Bone marrow (tissue), 2 donors: ENCODE data around the gene ACP6.
"Not testable (repeated sequence)": the region's sequence is repeated elsewhere in the genome, so short reads cannot be mapped to it uniquely, and the experiment has no call there.

Source experiments
- DNase-seq, 2 donors: peaks; one replicate each; lab custom pipeline; 2025; lab: John Stamatoyannopoulos, UW

Gene ACP6

DNA sequence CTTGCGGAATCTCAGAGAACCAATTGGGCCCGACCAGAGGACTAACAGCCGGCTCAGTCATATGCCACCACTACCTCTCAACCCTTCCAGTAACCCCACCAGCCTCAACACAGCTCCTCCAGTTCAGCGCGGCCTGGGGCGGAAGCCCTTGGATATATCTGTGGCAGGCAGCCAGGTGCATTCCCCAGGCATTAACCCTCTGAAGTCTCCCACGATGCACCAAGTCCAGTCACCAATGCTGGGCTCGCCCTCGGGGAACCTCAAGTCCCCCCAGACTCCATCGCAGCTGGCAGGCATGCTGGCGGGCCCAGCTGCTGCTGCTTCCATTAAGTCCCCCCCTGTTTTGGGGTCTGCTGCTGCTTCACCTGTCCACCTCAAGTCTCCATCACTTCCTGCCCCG lies 49.8 kb downstream of the ACP6 start:
- DNase-seq = no peak

DNA sequence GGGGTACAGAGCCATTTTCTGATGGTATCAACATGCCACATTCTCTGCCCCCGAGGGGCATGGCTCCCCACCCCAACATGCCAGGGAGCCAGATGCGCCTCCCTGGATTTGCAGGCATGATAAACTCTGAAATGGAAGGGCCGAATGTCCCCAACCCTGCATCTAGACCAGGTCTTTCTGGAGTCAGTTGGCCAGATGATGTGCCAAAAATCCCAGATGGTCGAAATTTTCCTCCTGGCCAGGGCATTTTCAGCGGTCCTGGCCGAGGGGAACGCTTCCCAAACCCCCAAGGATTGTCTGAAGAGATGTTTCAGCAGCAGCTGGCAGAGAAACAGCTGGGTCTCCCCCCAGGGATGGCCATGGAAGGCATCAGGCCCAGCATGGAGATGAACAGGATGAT lies 50.6 kb downstream of the ACP6 start:
- no peak for DNase-seq

DNA sequence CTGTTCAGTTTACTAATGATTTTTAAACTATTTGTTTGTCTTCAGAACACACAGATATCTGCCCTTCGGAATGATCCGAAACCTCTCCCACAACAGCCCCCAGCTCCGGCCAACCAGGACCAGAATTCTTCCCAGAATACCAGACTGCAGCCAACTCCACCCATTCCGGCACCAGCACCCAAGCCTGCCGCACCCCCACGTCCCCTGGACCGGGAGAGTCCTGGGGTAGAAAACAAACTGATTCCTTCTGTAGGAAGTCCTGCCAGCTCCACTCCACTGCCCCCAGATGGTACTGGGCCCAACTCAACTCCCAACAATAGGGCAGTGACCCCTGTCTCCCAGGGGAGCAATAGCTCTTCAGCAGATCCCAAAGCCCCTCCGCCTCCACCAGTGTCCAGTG lies 51.6 kb downstream of the ACP6 start:
- DNase-seq = no peak

GRCh38 chr1:147618077-147618569 lies 52.2 kb downstream of the ACP6 start:
- DNase-seq = peak in 1 of 2 donors; percentile 92

- not testable (repeated sequence) for DNase-seq
Observed at GRCh38 chr1:147614966-147615365, 55.4 kb downstream of the ACP6 start.

DNA sequence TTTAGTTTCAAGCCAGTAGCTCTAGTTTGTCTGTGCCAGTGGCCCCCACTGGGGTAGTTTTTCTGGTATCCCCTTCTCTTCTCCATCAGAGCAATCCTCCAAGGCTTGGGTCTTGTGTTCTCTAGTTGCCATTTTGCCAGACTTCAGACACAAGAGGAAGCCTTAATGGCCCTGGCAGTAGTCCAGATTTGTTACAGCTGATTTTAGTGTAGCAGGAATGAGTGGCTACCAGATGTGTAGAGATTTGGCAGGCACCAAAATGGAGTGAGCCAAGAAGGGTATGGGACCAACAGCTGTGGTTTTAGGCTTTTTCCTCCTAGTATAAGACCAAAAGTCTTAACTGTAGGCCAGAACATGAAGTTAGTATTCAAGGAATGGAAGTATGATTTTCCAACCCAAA lies 56.8 kb downstream of the ACP6 start:
- DNase-seq = no peak

GRCh38 chr1:147612366-147612765 lies 58.0 kb downstream of the ACP6 start:
- DNase-seq = no peak

DNA sequence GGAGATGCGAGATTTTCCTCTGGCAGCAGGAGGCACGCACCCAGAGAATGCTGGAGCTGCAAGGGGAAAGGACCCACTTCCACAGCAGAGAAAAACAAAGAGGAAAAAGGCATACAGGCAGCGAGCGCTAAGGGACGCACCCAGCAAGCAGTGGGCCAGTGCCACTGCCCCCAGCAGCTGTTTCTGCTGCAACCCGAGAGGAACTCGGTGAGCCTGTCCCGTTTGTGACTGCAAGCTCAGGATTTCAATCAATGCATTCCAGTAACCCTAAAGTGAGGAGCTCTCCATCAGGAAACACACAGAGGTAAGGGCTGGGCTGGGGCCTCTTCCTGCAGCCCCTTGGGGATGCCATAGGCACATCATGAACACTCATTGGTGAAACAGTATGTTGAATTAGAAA lies 58.7 kb downstream of the ACP6 start:
- no peak for DNase-seq

GRCh38 chr1:147611021-147611426 lies 59.3 kb downstream of the ACP6 start:
- no peak for DNase-seq

- DNase-seq = no peak
Observed at GRCh38 chr1:147609358-147609757, 61.0 kb downstream of the ACP6 start.

DNA sequence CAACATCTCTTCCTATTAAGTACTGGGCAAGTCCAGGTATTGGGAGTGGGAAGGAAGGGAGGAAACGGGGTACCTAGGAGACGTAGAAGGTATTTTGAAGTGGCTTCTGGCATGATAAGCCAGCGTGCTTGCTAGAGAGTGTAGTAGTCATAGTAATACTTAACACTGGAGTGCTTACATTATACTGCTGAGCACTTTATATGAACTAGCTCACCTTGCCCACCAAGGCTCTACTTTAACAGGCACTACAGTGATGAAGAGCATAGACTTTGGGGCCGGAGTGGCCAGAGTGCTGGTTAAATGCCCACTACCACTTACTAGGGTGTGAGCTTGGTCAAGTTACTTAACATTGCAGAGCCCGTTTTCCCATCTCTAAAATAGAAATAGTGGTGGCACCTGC lies 61.7 kb downstream of the ACP6 start:
- DNase-seq = no peak

DNA sequence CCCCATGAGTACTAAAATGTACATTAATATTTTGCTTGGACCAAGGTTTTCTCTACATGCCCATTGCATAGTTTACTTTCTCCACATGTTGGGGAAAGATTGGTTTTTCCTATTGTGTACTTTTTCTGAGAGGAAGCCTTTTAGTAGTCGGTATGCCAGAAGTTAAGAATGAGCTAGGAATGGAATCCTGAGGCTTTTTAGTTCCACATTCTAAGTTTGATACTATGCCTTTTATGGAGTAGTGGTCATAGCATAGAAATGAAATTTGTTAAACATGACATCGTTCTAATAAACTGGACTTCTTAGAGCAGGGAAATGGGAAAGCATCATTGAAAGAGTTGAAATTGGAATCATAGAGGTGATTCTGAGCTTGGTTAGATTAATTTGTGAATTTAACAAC lies 64.7 kb downstream of the ACP6 start:
- no peak for DNase-seq

- DNase-seq = no peak
Observed at GRCh38 chr1:147603986-147604385, 66.3 kb downstream of the ACP6 start.

DNA sequence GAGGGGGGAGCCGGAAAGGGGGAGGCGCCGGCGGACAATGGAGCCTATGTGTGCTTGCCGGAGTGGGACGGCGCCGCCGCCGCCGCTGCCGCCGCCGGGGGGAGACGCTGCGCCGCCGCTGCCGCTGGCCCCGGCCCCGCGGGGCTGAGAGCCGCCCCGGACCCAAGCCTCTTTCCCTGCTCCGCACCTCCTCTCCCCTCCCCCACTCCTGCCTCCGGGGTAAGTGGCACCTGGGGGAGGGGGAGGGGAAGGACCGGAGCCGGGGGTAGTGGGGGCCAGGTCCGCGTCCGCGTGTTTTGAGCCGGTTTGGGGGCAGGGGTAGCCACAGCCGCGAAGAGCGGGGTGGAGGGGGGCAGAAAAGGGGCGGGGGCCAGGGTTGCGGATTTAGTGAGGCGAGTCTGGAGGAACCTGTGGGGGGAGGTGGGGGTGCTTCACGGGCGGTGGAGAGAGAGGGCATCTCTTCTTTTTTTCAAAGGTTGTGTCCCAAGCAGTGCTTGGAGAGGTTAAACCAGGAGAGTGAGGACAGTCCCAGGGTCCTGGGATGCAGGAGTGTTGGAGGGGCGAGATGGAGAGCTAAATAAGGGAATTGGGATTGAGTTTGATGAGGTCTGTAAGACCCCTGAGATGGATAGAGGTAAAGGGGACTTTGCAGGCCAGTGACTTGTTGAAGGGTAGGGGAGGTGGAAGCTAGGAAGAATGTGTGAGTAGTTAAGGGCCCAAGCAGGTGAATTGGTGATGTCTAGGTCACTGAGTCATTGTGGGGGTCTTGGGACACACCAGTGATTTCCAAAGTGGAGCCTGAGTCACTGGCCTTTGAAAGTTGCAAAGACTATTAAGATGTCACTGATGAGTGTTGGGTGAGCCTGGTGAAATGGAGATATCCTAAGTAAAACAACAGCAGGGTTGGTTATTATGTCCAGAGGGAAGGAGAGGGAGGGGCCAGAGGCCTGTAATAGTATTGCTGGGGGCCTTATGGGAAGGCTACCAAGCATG lies 69.9 kb downstream of the ACP6 start:
- no peak for DNase-seq

DNA sequence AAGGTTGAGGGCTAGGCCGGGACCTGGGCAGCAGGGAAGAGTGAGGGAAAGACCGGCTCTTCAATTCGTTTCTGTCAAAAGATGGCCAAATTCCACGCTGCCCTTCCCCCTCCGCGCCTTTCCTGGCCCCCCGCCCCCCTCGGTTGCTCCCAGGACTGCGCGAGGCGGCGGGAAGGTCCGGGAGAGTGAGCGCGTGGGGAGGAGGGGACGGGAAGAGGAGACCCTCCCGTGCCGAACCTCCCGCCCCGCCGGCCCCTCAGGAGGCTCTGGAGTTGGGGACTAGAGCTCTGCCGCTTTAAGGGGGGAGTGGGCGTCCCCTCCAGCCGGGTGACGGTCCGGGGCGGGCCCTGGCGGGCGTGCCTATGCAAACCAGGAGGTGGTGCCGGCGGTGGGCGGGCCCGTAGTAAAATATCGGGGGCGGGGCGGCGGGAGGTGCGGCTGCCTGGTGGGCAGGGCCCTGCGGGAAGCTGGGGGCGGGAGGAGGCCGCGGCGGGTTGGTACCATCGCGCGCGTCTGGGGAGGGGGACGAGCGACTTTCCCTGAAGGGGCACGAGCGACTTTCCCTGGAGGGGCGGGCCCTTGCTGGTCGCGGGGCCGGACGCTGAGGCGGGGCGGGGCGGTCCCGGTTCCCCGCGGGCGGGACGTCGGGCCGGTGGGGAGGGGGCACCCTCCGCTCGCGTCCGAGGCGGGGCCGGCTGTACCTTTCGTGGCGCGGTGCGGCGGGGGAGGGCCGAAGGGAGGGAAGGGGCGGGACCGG lies 70.8 kb downstream of the ACP6 start:
- peak; percentile 89 to 98 for DNase-seq

GRCh38 chr1:147598621-147599361 lies 71.5 kb downstream of the ACP6 start:
- DNase-seq = peak in 1 of 2 donors; percentile 28

GRCh38 chr1:147597010-147597409 lies 73.3 kb downstream of the ACP6 start:
- DNase-seq = no peak
